T47D (cell line): ENCODE results near the gene JAG2.

Experiments
- DNase-seq, 2 experiments: peaks; one replicate each; pipeline versions ENCODE4 v3.0.0 to v3.0.0-alpha.2; 2011 to 2012; ENCODE audit warnings: low read depth in 1 of 2, low spot score in 1 of 2
- JUND ChIP-seq: IDR thresholded peaks from 2 replicates; pipeline ENCODE4 v1.6.1; 2012; ENCODE audit warnings: low read depth
- in situ Hi-C: cut with HindIII; loops from 2 replicates; pipeline ENCODE4 v1.10.0; 2016; ENCODE audit warnings: low sequenced_read_pairs, low pct_unique_long_range_greater_than_20kb

Gene JAG2

GRCh38 chr14:105208738-105209075, 40.1 kb upstream of the JAG2 start:
- in situ Hi-C loops: no loop called here
- no peak for DNase-seq

GRCh38 chr14:105207996-105208737, 39.6 kb upstream of the JAG2 start:
- no peak for TF ChIP-seq JUND
- in situ Hi-C loops: no loop called here
- no peak for DNase-seq

More at GRCh38 chr14:105208738-105209075, 40.1 kb upstream of the JAG2 start:
- no peak for TF ChIP-seq JUND

- no peak for TF ChIP-seq JUND
- in situ Hi-C loops: no loop called here
- DNase-seq: no peak
Measured at GRCh38 chr14:105207460-105207901, 38.9 kb upstream of the JAG2 start.

DNA sequence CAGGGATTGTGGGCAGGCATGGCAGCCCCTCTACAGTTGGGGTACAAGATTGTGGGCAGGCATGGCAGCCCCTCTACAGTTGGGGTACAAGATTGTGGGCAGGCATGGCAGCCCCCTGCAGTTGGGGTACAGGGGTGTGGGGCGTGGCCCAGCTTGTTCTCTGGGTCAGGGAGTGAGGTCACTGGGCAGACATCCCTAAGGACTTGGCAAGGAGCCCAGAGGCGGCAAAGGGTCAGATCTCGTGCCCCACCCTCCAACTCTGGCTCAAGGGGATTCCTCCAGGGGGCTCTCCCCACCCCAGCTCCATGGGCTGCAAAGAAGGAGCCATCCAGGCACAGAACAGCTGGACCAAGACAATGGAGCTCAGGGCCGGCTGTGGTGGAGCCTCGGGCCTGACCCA, 38.3 kb upstream of the JAG2 start:
- no peak for TF ChIP-seq JUND
- DNase-seq: no peak
- in situ Hi-C loops: no loop called here

- in situ Hi-C loops: no loop called here
- TF ChIP-seq JUND: no peak
- DNase-seq: no peak
Measured at GRCh38 chr14:105205673-105206208, 37.2 kb upstream of the JAG2 start.

- in situ Hi-C loops: no loop called here
- no peak for TF ChIP-seq JUND
- DNase-seq: no peak
Measured at GRCh38 chr14:105204931-105205672, 36.5 kb upstream of the JAG2 start.

GRCh38 chr14:105204206-105204930, 35.8 kb upstream of the JAG2 start:
- no peak for DNase-seq
- TF ChIP-seq JUND: no peak
- in situ Hi-C loops: no loop called here

DNA sequence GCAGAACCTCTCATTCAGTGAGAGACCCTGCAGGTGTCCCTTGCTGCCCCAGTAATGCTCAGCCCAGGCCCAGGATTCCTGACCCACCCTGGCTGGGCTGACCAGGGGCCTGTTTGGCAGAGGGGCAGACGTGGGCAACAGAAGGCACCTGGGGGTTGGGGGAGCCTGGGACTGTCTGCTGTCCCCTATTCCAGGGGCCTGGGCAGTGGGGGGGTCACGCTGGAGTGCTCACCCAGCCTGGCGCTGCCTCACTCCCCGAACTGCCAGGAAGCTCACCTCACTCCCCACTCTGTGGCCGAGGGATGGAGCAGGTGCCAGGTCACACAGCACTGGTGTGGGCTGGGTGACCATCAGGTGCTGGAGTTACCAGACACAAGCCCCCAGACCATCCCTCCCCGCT, 35.1 kb upstream of the JAG2 start:
- in situ Hi-C loops: no loop called here
- no peak for DNase-seq
- TF ChIP-seq JUND: no peak

DNA sequence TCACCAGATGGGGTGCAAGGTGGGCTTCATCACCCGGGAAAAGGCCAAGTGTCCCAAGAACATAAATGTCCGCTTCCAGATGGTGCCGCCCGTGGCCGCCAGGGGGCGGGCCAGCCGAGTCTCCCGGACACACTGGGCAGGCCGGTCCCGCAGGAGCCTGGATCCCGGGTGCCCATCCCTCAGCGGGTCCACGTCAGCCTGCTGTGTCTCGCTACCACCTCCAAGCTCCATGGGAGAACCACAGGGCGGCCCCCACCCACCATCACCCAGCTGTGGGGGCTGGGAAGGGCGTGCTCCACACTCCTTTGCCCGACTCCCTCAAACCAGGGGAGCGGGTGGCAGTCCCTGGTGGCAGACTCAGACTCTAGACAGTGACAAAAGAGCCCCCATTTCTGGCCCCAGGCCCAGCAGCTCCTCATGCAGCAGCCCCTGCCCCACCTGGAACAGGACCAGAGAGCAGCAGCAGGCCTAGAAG, 34.5 kb upstream of the JAG2 start:
- in situ Hi-C loops: no loop called here
- TF ChIP-seq JUND: no peak
- DNase-seq: peak; percentile 83 to 97

DNA sequence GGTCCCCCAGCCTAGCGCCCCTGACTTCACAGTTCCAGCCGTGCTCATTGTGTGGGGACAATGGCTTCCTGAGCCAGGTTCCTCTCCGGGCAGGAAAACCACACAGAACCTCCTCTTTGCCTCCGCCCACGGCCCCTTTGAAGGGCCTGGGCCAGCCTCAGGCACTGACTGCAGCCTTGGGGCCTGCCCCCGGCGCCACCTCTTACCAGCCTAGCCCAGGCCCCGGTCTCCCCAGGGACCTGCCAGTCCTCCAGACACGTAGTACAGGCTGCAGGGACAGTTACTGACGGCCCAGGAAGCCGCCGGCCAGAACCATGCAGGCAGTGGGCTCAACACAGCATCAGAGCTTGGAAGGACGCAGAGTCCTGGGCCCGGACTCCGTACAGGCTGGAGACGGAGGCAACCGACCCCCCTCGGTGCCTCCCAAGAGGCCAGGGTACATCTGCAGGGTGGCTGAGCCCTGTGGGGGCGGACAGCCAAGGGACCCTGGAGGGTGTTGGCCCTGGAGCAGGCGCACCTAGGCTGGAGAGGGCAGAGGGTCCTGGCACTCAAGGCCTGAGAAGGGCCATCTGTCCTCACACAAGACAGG, 33.4 kb upstream of the JAG2 start:
- in situ Hi-C loops: no loop called here

DNA sequence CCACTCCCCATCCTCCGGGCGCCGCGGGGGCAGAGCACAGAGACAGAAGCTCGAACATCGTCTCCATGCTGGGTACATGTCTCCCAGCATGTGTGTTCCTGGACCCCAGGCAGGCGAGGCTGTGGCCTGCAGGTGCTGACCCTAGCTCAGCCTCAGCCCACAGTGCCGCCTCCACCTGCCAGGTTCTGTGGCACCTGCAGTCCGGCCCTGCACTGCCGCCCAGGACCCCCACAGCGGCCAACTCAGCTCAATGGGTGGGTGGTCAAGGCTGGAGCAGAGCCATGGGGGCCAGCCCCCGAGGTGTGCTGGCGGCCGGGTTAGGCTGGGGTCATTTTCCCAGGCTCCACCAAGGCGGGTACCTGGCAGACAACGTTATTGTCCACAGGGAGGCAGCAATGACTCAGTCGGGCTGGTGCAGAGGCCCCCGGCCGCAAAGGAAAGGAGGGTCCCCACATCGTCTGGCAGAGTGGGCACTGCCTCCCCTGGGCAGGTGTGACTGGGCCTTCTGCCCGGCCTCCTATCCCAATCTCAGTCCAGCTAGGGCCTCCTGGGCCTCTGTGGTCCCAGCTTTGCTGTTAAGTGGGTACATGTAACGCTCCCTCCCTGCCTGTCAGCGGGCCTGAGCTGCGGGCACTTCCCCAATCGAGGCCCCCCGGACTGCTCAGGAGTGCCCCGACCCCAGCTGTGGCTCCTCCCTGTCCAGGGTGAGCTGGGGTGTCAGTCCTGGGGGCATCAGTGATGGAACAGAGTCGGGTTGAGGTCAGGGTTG, 32.8 kb upstream of the JAG2 start:
- TF ChIP-seq JUND: no peak
- no peak for DNase-seq

More for the DNA sequence above, 33.4 kb upstream of the JAG2 start:
- no peak for DNase-seq
- no peak for TF ChIP-seq JUND

GRCh38 chr14:105200641-105201040, 32.1 kb upstream of the JAG2 start:
- DNase-seq: no peak
- TF ChIP-seq JUND: no peak
- in situ Hi-C loops: no loop called here

More for the DNA sequence above, 32.8 kb upstream of the JAG2 start:
- in situ Hi-C loops: no loop called here
